Heart left ventricle (tissue), 13 donors: ENCODE data around the gene MAP2K4.

Experiments
- CTCF ChIP-seq, 12 donors: fragments of 200-600 bp; sonication (generic) in 4 of 12; IDR thresholded peaks; one replicate each; pipeline versions ENCODE4 v1.5.0 to v1.8.0; 2018 to 2022; ENCODE audit warnings: antibody characterized with exemption in 12 of 12, mild to moderate bottlenecking in 5 of 12
- POLR2A ChIP-seq, 2 donors: fragments of 450-650 bp; IDR thresholded peaks; one replicate each; pipeline ENCODE4 v1.6.1; 2017; ENCODE audit warnings: antibody characterized with exemption in 2 of 2, mild to moderate bottlenecking in 2 of 2, moderate library complexity in 2 of 2
- donor health status: ischemic (EF 13 %, LVEDD 7.1; RV severe dilation, severe dysfunction).
- donor health status: DM: no; HTN: yes; CAD: no.
- donor health status: DM: no; HTN: no; CAD: no.
- donor health status: ischemic (EF 25% LVEDD 6.9; RV normal size, moderate dysfunction).
- donor health status: ischemic (EF 25% LVEDD 5.7; RV mildly dilated, moderate dysfunction).
- donor health status: ischemic (EF 35%, LVEDD 5.7; RV mildly dilated, moderate dysfunction).
- donor health status: nonischemic (EF 11% LVEDD 7.7; RV severe dilation, severe dysfunction).
- donor health status: DM: yes; HTN: yes; CAD: no.
- donor health status: PGD.
- donor health status: ischemic (EF 29% LVEDD 5.4; RV normal size, mild dysfunction).
- donor health status: nonischemic (EF 23%, LVEDD 6.1; RV moderate dilation, normal function).

- TF ChIP-seq CTCF (IDR thresholded peaks at IDR 0.05): no peak
- TF ChIP-seq POLR2A (IDR thresholded peaks at IDR 0.05): no peak
Observed at GRCh38 chr17:12068946-12069345, 48.3 kb downstream of the MAP2K4 start.
